Fibroblast of lung (primary cell): ENCODE results near the gene PPP1R9B. TPM values are rescaled to one million over a fixed set of nuclear protein-coding genes. Genes with fewer than 3 reads are reported as not detected.

Source experiments
- DNase-seq, 2 donors: peaks; one replicate each; pipeline versions ENCODE4 v3.0.0 to v3.0.0-alpha.2; 2010; ENCODE audit warnings: low read depth in 2 of 2
- H2AFZ ChIP-seq: 2 replicates; pipeline ENCODE4 v1.5.1; 2012; ENCODE audit warnings: low read length, control low read depth, inconsistent platforms
- H3K27ac ChIP-seq: 2 replicates; pipeline ENCODE4 v1.5.1; 2011; ENCODE audit warnings: low read length, control low read depth; ENCODE audit not compliant: insufficient read depth
- H3K27me3 ChIP-seq: 2 replicates; pipeline ENCODE4 v1.5.1; 2011; ENCODE audit warnings: mild to moderate bottlenecking, low read length; ENCODE audit not compliant: control insufficient read depth, insufficient read depth
- H3K36me3 ChIP-seq: 2 replicates; pipeline ENCODE4 v1.5.1; 2011; ENCODE audit warnings: low read length; ENCODE audit not compliant: control insufficient read depth, insufficient read depth
- H3K4me1 ChIP-seq: 2 replicates; pipeline ENCODE4 v1.5.1; 2011; ENCODE audit warnings: low read length; ENCODE audit not compliant: control insufficient read depth, insufficient read depth; ENCODE audit errors: extremely low read depth
- H3K4me2 ChIP-seq: 2 replicates; pipeline ENCODE4 v1.5.1; 2011; ENCODE audit warnings: low read length, control low read depth; ENCODE audit not compliant: insufficient read depth; ENCODE audit errors: extremely low read depth
- H3K4me3 ChIP-seq, 4 experiments: fragments of 200-600 bp in 1 of 4; sonication (generic) in 1 of 4; replicated peaks in 1 of 4; 2 replicates each; pipeline ENCODE4 v1.5.1; 2011 to 2016; ENCODE audit warnings: low read length in 4 of 4, low read depth in 3 of 4, mild to moderate bottlenecking in 3 of 4, control low read depth in 2 of 4, inconsistent platforms in 1 of 4, mixed read lengths in 1 of 4; ENCODE audit not compliant: insufficient read depth in 1 of 4; ENCODE audit errors: control extremely low read depth in 1 of 4
- H3K79me2 ChIP-seq: 2 replicates; pipeline ENCODE4 v1.5.1; 2012; ENCODE audit warnings: mild to moderate bottlenecking, low read length, inconsistent platforms; ENCODE audit not compliant: control insufficient read depth, insufficient read depth
- H3K9ac ChIP-seq: 2 replicates; pipeline ENCODE4 v1.5.1; 2011; ENCODE audit warnings: mild to moderate bottlenecking, low read length, control low read depth; ENCODE audit not compliant: insufficient read depth
- H3K9me3 ChIP-seq: 2 replicates; pipeline ENCODE4 v1.5.1; 2012; ENCODE audit warnings: low read depth, low read length; ENCODE audit not compliant: control insufficient read depth, insufficient read depth
- H4K20me1 ChIP-seq: 2 replicates; pipeline ENCODE4 v1.5.1; 2011; ENCODE audit warnings: low read length; ENCODE audit not compliant: control insufficient read depth, insufficient read depth; ENCODE audit errors: extremely low read depth
- EZH2 ChIP-seq: IDR thresholded peaks from 2 replicates; pipeline ENCODE4 v1.5.1; 2012; ENCODE audit warnings: low read length, control low read depth, mild to moderate bottlenecking; ENCODE audit errors: missing control alignments
- polyA plus RNA-seq, 2 donors: library from polyadenylated mRNA; depleted of rRNA in 1 of 2; stranded (reverse) in 1 of 2; unstranded in 1 of 2; fragments of >200 nt; gene quantifications; 2 replicates each; pipeline ENCODE4 v1.2.1, GENCODE V29; 2011 to 2012; ENCODE audit warnings: missing spikeins in 1 of 2
- total RNA-seq: library from RNA; depleted of rRNA; stranded (reverse); fragments of >200 nt; gene quantifications from 2 replicates; pipeline ENCODE4 v1.2.1, GENCODE V29; 2014
- TF ChIP-seq, protein P1 (sequence below), 2 donors: IDR thresholded peaks in 1 of 2; conservative IDR thresholded peaks in 1 of 2; 1 replicate in 1 of 2; 2 replicates in 1 of 2; pipeline ENCODE4 v1.5.1; 2011 to 2012; ENCODE audit warnings: low read length in 2 of 2, control low read depth in 1 of 2, inconsistent platforms in 1 of 2, low read depth in 1 of 2, mild to moderate bottlenecking in 1 of 2

PPP1R9B gene
- total and polyA plus RNA-seq, 2 donors (not counting 1 experiment from before 2014, with no cell fraction given), result 22.1 to 41.5 TPM

- H4K20me1 ChIP-seq, result no peaks in the 10 kb centered on the region
- TF ChIP-seq, protein P1, sequence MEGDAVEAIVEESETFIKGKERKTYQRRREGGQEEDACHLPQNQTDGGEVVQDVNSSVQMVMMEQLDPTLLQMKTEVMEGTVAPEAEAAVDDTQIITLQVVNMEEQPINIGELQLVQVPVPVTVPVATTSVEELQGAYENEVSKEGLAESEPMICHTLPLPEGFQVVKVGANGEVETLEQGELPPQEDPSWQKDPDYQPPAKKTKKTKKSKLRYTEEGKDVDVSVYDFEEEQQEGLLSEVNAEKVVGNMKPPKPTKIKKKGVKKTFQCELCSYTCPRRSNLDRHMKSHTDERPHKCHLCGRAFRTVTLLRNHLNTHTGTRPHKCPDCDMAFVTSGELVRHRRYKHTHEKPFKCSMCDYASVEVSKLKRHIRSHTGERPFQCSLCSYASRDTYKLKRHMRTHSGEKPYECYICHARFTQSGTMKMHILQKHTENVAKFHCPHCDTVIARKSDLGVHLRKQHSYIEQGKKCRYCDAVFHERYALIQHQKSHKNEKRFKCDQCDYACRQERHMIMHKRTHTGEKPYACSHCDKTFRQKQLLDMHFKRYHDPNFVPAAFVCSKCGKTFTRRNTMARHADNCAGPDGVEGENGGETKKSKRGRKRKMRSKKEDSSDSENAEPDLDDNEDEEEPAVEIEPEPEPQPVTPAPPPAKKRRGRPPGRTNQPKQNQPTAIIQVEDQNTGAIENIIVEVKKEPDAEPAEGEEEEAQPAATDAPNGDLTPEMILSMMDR (conservative IDR thresholded peaks at IDR 0.05 in 1 of 2, IDR thresholded peaks at IDR 0.05 in 1 of 2; ENCODE audit: low read depth in 1 of 2, low read length in 2 of 2), result peak; percentile 87 to 92
- no peak for TF ChIP-seq EZH2
- no peak overlapping the region for H3K4me2 ChIP-seq
- H3K9ac ChIP-seq, result no peak overlapping the region
- H3K4me3 ChIP-seq, result no peak overlapping the region
- DNase-seq, result peak; percentile 67 to 82
- H3K27me3 ChIP-seq, result no peaks in the 10 kb centered on the region
- H3K79me2 ChIP-seq, result no peaks in the 10 kb centered on the region
- no peaks in the 10 kb centered on the region for H3K36me3 ChIP-seq
- no peak overlapping the region for H2AFZ ChIP-seq
- no peaks in the 10 kb centered on the region for H3K9me3 ChIP-seq
- H3K4me1 ChIP-seq, result peaks cover 19% of the 10 kb centered on the region
- no peak overlapping the region for H3K27ac ChIP-seq
Measured at GRCh38 chr17:50169121-50169764, 18.8 kb upstream of the PPP1R9B start.

DNA sequence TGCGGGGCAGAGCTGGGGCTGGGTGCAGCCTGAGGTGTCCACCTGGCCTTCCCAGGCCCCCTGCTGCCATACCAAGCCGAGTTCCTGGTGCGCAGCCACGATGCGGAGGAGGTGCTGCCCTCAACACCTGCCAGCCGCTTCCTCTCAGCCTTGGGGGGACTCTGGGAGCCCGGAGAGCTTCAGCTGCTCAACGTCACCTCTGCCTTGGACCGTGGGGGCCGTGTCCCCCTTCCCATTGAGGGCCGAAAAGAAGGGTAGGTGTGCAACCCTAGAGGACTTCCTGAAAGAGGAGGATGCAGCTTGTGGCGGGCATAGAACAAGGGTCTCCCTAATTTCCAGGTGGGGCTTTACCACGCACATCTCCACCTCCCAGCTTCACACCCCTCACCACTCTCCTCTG, 17.8 kb upstream of the PPP1R9B start:
- no peak overlapping the region for H3K4me3 ChIP-seq
- no peaks in the 10 kb centered on the region for H3K27me3 ChIP-seq
- H3K9ac ChIP-seq, result no peak overlapping the region
- no peaks in the 10 kb centered on the region for H3K9me3 ChIP-seq
- DNase-seq, result no peak
- no peak overlapping the region for H3K27ac ChIP-seq
- no peaks in the 10 kb centered on the region for H3K79me2 ChIP-seq
- TF ChIP-seq EZH2, result no peak
- TF ChIP-seq, protein P1 (conservative IDR thresholded peaks at IDR 0.05 in 1 of 2, IDR thresholded peaks at IDR 0.05 in 1 of 2; ENCODE audit: low read depth in 1 of 2, low read length in 2 of 2), result no peak
- H2AFZ ChIP-seq, result no peak overlapping the region
- H3K36me3 ChIP-seq, result no peaks in the 10 kb centered on the region
- peaks cover 15% of the 10 kb centered on the region for H3K4me1 ChIP-seq
- no peaks in the 10 kb centered on the region for H4K20me1 ChIP-seq
- H3K4me2 ChIP-seq, result no peak overlapping the region

DNA sequence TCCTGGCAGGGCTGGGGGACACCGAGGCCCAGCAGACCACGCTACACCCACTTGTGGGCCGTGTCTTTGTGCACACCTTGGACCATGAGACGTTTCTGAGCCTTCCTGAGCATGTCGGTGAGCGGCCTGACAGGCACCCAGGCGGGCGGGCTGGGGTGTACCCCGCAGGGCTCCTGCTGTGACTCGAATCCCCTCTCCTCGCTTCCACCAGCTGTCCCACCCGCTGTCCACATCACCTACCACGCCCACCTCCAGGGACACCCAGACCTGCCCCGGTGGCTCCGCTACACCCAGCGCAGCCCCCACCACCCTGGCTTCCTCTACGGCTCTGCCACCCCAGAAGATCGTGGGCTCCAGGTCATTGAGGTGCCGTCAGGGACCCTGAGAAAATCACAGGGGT, 16.9 kb upstream of the PPP1R9B start:
- H3K4me2 ChIP-seq, result no peak overlapping the region

More for the DNA sequence above, 16.9 kb upstream of the PPP1R9B start:
- Histone ChIP-seq H3K79me2 (no peaks in the 10 kb centered on the region), H3K27ac (no peak overlapping the region), H4K20me1 (no peaks in the 10 kb centered on the region), H3K36me3 (no peaks in the 10 kb centered on the region), H3K9ac (no peak overlapping the region), H3K27me3 (no peaks in the 10 kb centered on the region), H3K9me3 (no peaks in the 10 kb centered on the region), H2AFZ (no peak overlapping the region), H3K4me1 (peaks cover 9% of the 10 kb centered on the region), H3K4me3 (no peak overlapping the region)
- no peak for DNase-seq
- no peak for TF ChIP-seq EZH2
- TF ChIP-seq, protein P1 (conservative IDR thresholded peaks at IDR 0.05 in 1 of 2, IDR thresholded peaks at IDR 0.05 in 1 of 2; ENCODE audit: low read depth in 1 of 2, low read length in 2 of 2), result no peak
